ENCODE measurements around the gene KRT25.

DNA sequence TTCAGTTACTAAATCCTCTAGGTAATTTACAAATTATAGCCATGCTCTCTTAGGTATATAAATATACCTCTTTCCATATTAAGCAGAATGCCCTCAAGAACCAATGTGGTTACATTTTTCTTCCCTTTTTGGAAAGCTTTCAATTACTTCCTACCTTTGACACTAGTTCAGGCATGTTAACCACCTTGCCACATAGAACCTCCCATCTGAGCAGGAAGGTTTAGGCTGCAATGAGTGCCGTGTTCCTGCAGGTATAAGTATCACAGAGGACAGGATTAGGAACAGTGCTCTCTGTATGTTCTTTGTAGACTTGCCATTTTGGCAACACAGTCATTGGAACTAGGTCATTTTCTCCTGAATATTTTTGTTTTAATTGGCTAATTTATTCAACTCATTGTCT lies 20.1 kb downstream of the KRT25 start:
- TF ChIP-seq POLR2A (IDR thresholded peaks at IDR 0.05): no peak
- TF ChIP-seq EP300 (IDR thresholded peaks at IDR 0.05): no peak
- TF ChIP-seq, protein P1, sequence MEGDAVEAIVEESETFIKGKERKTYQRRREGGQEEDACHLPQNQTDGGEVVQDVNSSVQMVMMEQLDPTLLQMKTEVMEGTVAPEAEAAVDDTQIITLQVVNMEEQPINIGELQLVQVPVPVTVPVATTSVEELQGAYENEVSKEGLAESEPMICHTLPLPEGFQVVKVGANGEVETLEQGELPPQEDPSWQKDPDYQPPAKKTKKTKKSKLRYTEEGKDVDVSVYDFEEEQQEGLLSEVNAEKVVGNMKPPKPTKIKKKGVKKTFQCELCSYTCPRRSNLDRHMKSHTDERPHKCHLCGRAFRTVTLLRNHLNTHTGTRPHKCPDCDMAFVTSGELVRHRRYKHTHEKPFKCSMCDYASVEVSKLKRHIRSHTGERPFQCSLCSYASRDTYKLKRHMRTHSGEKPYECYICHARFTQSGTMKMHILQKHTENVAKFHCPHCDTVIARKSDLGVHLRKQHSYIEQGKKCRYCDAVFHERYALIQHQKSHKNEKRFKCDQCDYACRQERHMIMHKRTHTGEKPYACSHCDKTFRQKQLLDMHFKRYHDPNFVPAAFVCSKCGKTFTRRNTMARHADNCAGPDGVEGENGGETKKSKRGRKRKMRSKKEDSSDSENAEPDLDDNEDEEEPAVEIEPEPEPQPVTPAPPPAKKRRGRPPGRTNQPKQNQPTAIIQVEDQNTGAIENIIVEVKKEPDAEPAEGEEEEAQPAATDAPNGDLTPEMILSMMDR (IDR thresholded peaks at IDR 0.05): no peak
